T-helper 1 cell (primary cell): ENCODE results near the gene MSI2.

ENCODE experiments used
- DNase-seq, 5 donors: peaks; one replicate each; pipeline ENCODE4 v3.0.0-alpha.2; 2012 to 2020

Gene MSI2

GRCh38 chr17:57401556-57402488 is 145.5 kb downstream of the MSI2 start:
- no peak for DNase-seq

DNA sequence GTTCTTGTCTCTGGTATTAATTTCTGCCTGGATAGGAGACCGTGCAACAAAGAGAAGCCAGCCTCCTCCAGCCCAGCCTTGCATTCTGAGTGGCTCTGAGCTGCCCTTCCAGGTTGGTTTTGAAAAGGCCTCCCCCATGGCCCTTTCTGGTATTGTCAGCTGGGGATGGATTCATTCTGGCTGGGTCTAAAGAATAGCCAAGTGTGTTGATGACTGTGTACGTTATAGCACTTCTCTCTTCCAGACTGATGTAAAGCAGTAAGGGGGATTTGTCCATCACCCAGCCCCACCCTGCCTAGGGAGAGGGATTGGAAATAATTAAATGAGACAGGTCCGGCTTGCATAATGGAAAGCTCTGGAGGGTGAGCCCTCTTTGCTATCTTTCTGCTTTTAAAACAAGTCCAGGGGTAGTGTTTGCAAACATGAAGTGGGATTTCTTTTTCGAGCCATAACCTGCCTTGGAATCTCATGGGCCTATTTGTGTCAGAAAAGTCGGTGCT is 146.4 kb downstream of the MSI2 start:
- no peak for DNase-seq

- no peak for DNase-seq
Observed at GRCh38 chr17:57403236-57403635, 146.9 kb downstream of the MSI2 start.

DNA sequence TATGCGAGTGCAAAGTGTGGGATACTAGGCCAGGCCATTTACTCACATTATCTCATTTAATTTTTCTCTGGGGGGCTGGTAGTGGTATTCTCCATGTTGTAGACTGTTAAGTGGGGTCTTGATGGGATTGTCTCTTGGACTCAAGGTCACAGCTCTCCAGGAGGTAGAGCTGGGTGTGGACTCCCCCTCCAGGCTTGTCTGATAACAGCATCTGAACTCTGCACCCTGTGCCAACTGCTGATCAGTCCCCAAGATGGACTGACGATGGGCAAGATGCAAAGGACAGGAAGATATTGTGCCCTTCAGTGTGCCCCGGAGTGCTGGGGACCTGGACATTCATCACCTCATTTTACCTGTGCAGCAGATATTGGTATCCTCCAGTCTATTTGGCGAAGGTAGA is 147.8 kb downstream of the MSI2 start:
- DNase-seq, result no peak

DNA sequence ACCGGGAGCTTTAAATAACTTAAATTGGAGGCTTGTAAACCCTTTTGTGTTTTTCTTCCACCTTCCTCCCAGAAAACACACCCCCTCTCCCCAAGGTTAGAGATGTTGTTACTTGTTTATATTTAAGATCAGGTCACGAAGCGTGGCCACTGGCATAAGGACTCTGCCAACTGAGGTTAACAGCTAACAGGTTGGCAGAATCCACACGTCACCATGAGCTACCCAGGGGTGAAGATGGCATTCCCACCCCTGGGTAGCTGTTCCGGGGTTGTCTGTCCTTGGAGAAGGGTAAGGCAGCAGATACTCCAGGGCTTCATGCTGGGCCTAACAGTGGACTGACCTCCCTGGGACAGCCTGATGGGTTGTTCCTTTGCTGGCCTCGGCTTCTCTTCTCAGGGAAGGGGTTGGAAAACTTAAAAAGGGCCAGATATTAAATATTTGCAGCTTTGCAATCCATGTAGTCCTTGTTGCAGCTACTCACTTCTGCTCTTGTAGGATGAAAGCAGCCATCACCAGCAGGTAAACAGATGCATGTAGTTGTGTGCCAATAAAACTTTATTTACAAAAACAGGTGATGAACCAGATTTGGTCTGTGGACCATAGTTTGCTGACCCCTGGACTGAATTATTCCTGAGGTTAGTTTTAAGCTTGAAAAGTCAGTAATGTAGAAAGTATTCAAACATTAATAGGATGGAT is 148.6 kb downstream of the MSI2 start:
- DNase-seq, result no peak

DNA sequence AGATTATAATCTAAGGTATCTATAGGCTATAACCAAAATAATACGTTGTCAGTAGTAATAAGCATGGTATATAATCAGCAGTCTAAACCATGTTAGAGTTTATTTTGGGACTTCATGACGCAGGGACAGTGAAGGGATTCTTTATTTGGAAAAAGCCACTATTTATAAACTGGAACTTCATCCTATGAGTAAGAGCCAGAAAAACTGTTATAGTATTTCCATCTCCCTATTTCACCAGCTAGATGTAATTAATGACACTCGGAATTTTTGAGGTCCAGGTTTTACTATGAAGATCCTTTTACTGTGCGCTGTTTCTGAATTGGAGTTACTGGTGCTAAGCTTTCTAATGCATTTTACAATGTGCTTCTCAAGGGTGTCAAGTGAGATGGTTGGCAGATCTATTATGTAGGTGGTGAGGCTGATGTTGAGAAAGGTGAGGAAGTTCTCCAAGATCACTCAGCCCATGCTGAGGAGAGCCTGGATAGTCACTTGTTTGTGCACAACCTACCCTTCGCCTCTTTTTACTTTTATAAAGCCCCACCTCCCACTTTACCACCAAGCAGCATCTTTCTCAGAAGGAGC is 149.3 kb downstream of the MSI2 start:
- DNase-seq, result no peak

- no peak for DNase-seq
Observed at GRCh38 chr17:57406131-57406980, 150.0 kb downstream of the MSI2 start.

GRCh38 chr17:57406981-57407286 is 150.6 kb downstream of the MSI2 start:
- no peak for DNase-seq

- DNase-seq, result no peak
Observed at GRCh38 chr17:57407287-57408070, 151.2 kb downstream of the MSI2 start.

- peak in 1 of 5 donors; percentile 66 for DNase-seq
Observed at GRCh38 chr17:57408071-57408811, 151.9 kb downstream of the MSI2 start.

DNA sequence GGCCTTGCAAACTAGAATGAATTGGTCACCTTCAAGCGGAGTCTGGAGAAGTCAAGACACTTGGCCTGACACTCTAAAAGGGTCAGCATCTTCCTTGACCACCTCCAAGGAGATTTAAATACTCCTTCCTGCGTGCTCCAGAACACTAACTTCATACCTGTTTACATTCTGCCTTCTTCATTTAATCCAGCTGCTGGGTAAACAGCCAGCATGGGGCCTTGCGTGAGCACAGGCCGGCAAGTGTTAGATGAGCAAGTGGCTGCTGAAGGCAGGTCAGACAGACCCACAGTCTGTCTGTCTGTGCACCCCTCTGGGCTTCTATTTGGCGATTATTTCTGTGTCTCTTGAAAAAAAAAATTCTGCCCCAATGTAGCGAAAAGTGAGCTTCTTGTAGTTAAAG is 153.8 kb downstream of the MSI2 start:
- no peak for DNase-seq

GRCh38 chr17:57412520-57413096 is 156.3 kb downstream of the MSI2 start:
- DNase-seq, result no peak

DNA sequence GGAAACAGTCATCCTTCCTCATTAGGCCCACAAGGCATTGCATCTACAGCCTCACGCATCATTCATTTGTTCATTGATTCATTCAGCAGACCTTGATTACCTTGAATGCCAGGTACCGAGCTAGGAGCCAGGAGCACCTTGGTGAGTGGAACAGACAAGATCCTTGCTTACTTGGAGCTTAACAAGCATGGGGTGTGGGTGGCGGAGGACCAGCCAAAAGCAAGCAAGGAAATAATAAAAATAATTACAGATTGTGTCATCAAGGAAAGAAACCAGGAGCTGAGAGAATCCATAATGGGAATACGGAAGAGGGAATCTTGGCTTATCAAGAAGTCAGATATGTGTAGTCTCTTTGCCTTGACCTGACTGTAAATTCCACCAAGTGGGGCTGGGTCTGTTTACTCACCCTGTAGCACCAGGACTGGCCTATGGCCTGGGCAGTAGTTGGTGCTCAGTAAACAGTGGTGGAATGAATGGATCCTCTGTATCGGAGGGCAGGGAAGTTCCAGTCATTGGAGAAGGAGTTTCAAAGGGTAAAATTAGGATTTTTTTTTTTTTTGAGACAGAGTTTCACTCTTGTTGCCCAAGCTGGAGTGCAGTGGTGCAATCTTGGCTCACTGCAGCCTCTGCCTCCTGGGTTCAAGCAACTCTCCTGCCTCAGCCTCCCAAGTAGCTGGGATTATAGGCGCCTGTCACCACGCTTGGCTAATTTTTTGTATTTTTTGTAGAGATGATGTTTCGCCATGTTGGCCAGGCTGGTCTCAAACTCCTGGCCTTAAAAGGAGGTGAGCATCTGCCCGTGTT is 157.7 kb downstream of the MSI2 start:
- no peak for DNase-seq

DNA sequence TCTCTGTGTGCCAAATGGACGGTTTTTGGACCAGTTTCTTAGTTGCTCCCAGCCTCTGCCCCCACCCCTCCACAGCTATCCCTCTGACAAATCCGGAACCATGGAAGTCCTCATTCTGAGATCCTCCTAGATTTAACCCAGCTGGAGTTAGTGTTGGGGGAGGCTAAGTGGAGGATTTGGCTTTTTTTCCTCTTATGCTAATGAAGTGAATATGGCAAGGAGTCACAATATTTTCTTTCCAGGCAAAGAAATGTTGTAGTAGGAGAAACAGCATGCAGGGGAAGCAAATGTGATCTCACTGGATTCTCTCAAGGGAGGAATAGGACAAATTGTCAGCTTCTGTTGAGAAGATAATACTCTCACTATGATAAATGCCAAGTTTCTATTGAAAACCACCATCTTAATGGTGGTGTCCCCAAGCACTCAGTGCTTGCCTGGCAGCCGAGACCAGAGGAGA is 159.5 kb downstream of the MSI2 start:
- no peak for DNase-seq

- no peak for DNase-seq
Observed at GRCh38 chr17:57416369-57416768, 160.0 kb downstream of the MSI2 start.

GRCh38 chr17:57417956-57418355 is 161.6 kb downstream of the MSI2 start:
- no peak for DNase-seq

GRCh38 chr17:57418463-57419246 is 162.3 kb downstream of the MSI2 start:
- DNase-seq, result no peak

DNA sequence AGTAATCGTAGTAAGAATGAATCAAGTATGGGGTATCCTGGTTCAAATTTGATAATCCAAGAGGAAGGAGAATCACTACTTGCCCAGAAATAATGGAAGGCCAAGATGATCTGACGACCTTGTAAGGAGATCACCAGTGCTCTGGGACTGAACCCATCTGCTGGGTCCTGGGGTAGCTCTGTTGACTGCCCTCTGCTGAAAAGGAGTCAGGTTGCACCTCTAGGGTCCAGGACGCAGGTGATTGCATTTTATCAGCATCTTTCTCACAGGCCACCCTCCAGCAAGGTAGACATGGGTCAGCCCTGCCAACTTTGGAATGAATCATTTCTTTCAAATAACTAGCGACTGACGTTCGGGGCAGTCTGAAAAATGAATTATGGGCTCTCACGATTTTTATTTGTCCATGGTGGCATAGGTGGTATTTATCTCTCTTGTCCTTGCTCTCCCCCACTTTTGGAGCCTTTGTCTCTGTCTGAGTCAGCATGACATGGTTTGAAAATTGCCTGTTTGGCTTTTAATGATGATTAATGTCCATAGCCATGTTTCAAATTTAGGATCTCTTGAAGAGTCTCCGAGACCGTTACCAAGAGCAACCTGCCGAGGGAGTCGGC is 163.7 kb downstream of the MSI2 start:
- no peak for DNase-seq
